Amniotic stem cell (primary cell): ENCODE measurements around the gene HSF4.

Source experiments
- DNase-seq: peaks from one replicate; lab custom pipeline; 2025; lab: John Stamatoyannopoulos, UW

HSF4 gene

GRCh38 chr16:67184995-67185650, 20.6 kb downstream of the HSF4 start:
- DNase-seq: peak; percentile 89

- DNase-seq: no peak
These were observed 21.1 kb downstream of the HSF4 start for GRCh38 chr16:67185651-67186134.

GRCh38 chr16:67186550-67186950, 22.0 kb downstream of the HSF4 start:
- no peak for DNase-seq

DNA sequence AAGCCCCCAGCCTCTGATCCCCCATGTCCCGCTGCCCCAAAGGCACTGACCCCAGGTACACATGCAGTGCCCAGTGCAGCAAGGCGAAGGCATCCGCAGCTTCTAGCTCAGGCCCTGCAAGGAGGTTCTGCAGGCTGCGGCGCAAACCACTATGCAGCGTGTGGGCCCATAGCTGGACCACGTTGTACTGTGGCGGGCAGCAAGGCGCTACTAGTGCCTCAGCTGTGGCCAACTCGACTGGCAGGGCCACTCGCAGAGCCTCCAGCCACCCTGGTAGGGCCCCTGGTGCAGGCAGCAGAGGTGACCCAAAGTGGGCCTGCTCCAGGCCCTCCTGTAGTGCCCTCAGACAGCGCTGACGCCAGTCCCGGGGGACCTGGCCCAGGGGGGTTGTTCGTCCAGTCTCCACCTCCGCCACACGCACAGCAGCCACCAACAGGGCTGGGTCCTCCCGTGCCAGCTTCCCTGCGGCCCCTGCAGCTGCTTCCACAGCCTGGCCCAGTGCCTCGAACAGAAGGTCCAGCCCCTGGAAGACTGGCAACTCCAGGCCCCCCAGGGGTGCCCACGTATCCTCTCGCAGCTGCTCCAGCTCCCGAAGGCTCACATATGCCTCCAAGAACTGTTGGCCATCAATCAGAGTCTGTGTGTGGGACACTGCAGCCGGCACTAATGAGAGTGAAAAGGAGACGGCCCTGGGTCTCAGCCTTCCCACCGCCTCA, 22.8 kb downstream of the HSF4 start:
- DNase-seq: no peak

GRCh38 chr16:67188323-67188722, 23.8 kb downstream of the HSF4 start:
- DNase-seq: no peak

GRCh38 chr16:67188798-67189197, 24.3 kb downstream of the HSF4 start:
- DNase-seq: no peak

DNA sequence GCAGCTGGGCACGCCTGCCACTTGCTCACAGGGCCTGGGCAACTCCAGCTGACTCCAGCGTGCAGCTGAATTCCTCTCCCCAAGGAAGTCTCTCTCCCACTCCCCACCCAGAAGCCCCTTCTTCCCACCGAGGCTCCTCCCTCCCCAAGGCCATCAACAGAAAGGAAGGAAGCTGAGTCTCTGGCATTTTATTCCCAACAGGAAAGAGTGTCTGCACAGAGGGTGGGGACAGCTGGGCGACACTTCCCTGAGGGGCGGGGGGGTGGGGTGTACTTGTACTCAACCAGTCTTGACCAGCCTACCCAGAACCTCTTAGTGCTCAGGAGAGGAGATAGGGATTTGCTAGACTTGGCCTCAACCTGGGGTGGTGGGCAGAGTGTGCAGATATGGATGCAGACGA, 25.5 kb downstream of the HSF4 start, which contains the start of gene EXOC3L1:
TSS of gene EXOC3L1 (minus strand) at position 96 of the 400 bp plus-strand sequence. CDS start 460 bp downstream, outside the sequence.
- DNase-seq: no peak

GRCh38 chr16:67190448-67191399, 26.2 kb downstream of the HSF4 start:
- DNase-seq: no peak

DNA sequence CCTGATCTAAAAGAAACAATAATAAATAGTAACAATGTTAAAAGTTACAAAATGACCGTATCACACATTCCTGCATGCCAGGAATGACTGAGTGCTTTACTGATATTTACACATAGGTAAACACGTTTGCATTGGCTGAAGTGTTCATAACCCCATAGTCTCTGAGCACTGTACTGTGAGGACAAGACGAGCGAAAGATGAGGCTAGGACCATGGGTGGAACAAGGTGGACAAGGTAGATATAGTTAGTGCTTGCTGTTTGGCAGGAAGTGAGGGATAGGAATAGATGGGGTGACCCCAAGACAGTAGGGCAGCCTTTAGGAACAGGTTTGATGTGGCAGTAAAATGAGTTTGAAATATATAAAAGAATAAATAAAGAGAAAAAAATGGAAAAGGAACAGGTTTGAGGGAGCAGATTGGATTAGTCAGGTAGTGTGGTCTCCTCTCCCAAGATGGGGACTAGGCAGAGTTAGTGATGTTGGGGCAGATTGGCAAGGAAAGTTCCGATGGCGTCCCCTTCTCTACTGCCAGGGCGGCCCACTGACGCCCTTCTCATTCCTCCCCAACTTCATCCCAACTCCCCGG, 27.0 kb downstream of the HSF4 start:
- no peak for DNase-seq

DNA sequence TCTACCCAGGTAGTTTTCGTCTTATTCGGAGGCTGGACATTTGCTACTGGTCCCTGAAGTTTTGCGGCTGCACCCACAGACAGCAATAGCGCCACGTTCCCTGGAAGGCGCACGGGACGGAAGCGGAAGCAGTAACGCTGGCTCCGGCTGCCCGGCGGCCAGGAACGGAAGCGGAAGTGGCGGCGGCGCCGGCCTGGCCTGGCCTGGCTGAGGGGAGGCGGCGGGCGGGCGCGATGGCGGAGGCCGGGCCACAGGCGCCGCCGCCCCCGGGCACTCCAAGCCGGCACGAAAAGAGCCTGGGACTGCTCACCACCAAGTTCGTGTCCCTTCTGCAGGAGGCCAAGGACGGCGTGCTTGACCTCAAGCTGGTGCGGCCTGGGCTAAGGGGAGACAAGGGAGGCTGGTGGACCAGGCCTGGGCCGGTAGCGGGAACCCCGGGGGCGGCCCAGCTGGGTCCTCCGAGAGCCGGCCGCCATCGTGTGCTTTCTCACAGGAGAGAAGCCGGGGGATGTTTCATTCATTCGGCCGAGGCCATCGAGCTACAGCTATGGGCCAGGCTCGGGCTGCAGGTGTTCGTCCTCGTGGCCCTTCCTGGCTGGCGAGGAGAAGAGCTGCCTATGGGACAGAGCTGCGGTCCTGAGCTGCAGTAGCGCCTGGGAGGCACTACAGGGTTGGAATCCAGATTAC, 27.6 kb downstream of the HSF4 start, which contains the start of gene E2F4:
TSS of gene E2F4 (plus strand) at position 161 of the 687 bp plus-strand sequence. CDS start at position 234, 73 bp downstream.
- peak; percentile 92 for DNase-seq

GRCh38 chr16:67192781-67193361, 28.3 kb downstream of the HSF4 start:
- DNase-seq: no peak

DNA sequence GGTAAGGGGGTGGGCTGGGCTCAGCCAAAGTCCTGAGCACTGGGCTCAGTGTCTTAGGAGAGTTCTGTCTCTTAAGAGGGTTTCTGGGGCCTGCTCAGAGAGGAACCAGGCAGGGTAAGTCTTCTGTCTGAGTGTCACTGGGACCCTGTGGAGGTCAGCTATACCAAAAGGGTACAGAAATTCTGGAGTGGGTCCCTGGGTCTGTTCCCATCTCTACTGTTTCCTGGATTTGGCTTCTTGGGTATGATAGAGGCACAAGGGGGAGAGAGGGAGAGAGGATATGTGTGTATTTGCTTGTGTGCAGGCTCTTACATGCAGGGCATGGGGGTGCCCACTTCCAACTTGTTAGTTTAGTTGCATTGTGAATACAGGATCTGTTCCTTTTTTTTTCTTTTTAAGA, 29.0 kb downstream of the HSF4 start:
- DNase-seq: no peak

- DNase-seq: no peak
These were observed 29.7 kb downstream of the HSF4 start for GRCh38 chr16:67194260-67194659.

GRCh38 chr16:67195676-67196075, 31.1 kb downstream of the HSF4 start:
- DNase-seq: no peak

- DNase-seq: no peak
These were observed 32.3 kb downstream of the HSF4 start for GRCh38 chr16:67196881-67197280.

- DNase-seq: no peak
These were observed 33.2 kb downstream of the HSF4 start for GRCh38 chr16:67197704-67198103.

DNA sequence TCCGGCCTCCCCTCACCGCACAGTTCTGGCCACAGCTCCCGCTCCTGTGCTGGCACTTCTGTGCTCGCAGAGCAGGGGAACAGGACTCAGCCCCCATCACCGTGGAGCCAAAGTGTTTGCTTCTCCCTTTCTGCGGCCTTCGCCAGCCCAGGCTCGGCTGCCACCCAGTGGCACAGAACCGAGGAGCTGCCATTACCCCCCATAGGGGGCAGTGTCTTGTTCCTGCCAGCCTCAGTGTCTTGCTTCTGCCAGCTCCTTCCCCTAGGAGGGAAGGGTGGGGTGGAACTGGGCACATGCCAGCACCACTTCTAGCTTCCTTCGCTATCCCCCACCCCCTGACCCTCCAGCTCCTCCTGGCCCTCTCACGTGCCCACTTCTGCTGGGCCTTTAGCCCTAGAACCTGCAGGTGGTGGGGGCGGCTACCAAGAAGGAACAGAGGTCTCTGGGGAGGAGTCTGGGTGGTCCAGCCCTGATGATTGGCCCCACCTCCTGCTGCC, 33.7 kb downstream of the HSF4 start:
- DNase-seq: no peak

GRCh38 chr16:67199011-67199807, 34.7 kb downstream of the HSF4 start, which contains the start of gene ELMO3:
Gene ELMO3 (plus strand): TSS chr16:67199131. CDS start chr16:67199327, 196 bp downstream.
- no peak for DNase-seq

DNA sequence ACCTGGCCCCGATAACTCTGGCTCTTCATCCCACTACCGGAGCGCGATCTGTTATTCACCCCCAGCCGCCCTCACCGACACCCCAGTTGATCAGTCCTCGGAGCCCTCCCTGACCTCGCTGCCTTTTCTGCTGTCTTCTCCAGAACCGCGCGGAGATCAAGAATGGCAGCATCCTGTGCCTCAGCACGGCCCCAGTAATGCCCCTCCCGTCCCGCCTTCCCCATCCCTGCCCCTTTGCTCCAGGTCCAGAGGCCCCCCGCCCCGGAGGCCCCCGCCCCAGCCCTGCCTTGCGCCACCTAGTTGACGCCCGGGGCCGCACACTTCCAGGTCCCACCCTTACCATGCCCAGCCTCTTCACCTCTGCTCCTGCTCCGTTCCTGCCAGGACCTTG, 35.3 kb downstream of the HSF4 start:
- no peak for DNase-seq

GRCh38 chr16:67200491-67200890, 35.9 kb downstream of the HSF4 start:
- no peak for DNase-seq
